GM19099 (cell line): ENCODE measurements around the gene ADRA2B.

Source experiments
- POLR2A ChIP-seq: IDR thresholded peaks from 3 replicates; pipeline ENCODE4 v1.6.1; 2011; ENCODE audit warnings: low read depth; ENCODE audit not compliant: insufficient read length; ENCODE audit errors: extremely low read depth

Gene ADRA2B

DNA sequence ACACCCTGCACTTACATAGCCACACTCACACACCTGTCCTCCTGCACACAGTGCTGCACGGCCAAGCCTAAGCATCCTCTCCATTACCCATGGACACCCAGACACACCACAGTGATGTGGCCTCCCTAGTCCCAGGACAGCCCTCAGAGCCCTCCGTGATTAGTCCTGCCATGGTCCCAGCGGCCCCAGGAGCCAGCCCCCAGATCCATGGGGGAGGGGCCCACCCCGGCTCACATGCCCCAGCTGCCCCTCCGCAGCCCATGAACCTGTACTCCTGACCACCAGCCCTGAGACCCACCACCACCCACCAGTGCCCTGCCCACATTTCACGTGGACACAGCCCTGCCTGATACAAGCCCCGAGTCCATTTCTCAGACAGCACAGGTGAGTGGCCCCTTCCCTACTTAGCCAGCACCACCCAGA, 36.9 kb upstream of the ADRA2B start:
- TF ChIP-seq POLR2A: no peak

DNA sequence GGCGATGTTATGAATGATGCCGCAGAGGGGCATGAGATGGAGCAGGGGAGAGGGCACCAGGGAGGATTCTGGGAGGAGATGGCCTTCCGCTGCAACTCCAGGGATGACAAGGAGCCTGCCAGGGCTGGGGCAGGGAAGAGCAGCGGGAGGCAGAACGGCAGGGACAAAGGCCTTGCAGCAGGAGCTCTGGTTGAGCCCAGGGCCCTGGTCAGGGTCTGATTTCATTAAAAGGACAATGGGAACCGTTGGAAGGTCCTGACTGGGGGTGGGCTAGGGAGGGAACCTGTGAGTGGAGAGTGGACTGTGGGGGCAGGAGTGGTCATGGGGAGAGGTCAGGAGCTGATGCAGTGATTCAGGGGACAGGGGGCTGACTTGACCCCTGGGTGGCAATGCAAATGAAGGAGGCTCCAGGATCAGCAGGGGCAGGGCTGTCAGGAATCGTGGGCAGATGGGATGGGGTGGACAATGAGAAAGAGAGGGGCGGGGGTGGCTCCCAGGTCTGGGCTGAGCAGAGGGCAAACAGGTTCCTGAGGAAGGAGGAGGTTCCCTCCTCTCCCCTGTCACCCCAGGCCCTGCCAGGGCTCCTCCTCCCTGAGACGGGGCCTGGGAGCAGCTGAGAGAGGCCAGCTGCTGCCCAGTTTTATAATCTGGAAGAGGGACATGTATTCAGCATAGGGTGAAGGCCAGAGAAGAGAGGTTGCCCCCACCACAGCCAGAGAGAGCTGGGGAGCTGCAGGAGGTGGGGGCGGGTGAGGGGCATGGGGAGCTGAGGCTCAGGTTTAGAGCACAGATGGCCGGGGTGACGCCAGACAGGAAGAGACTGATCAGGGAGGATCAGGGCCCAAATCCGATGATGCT, 36.2 kb upstream of the ADRA2B start:
- TF ChIP-seq POLR2A: no peak

- TF ChIP-seq POLR2A: no peak
Observed at GRCh38 chr2:96151595-96152303, 35.4 kb upstream of the ADRA2B start.

DNA sequence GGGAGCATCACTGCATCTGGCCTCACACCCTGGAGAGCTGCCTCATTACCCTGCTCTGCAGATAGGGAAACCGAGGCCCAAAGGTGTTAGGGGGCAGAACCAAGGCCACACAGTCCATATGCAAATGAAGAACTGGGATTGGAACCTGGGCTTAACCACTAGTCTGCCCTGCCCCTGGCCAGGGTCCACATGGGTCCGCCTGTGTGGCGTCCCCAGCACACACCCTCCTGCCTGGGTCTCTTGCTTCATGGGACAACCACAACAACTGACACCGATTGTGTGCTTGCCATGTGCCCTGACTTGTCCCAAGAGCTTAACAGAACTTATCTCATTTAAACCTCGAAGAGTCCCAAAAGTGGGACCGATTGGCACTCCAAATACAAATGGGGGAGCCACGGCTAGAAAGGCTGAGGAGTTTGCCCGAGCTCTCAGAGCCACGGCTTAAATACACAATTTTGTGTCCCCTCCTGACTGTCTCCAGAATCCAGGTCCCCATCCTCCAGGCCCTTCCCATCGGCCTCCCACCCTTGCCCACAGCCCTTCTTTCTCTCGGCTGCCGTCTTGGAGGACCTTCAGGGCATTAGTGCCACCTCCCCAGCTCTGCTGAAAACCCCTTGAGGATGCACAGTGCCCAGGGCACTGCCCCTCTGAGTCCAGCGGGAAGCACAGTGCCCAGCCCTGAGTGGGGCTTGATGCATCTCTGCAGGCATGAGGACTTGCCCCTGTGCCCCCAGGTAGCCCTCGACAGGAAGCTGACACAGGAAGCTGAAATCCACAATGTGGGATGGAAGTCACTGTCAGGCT, 34.6 kb upstream of the ADRA2B start:
- TF ChIP-seq POLR2A: no peak

GRCh38 chr2:96150007-96150640, 33.8 kb upstream of the ADRA2B start:
- TF ChIP-seq POLR2A: no peak

DNA sequence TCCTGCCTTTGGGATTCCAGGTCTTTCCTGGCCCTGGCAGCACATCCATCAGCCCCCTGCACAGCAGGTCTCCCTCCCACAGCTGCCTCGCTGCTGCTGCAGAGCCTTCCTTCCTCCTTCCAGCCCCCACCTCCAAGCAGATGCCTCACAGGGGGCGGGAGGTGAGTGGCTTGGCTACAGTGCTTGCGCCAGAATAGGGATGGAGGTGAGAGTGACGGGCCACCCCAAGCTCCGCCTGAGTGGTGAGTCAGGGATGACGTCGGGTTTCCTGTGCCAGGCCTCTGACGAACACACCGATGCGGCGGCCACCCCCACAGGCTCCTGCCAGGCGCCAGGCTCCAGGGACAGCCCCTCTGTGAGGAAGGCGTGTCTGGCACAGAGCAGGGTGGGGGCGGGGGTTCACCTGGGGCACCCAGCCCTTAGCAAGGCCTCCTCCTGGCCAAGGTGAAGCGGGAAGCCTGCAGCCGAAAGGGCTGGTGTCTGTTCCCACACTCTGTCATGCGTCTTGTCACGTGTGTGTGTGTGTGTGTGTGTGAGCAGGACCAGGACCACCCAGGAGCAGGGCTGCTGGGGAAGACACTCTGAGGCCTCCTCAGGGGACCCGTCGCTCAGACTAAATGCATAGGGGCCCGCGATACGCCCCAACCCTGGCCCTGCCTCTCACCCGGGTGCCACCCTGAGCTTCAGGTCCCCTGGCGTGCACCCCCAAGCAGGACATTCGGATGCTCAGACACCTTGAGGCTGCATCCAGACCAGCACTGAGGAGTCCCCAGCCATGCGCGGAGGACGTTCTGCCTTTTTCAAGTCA, 32.2 kb upstream of the ADRA2B start:
- peak; percentile 63 for TF ChIP-seq POLR2A

GRCh38 chr2:96147593-96148201, 31.3 kb upstream of the ADRA2B start:
- TF ChIP-seq POLR2A: no peak

- TF ChIP-seq POLR2A: no peak
Observed at GRCh38 chr2:96146881-96147592, 30.7 kb upstream of the ADRA2B start.

GRCh38 chr2:96146153-96146880, 29.9 kb upstream of the ADRA2B start:
- TF ChIP-seq POLR2A: peak; percentile 66

GRCh38 chr2:96145848-96146152, 29.4 kb upstream of the ADRA2B start:
- no peak for TF ChIP-seq POLR2A

- TF ChIP-seq POLR2A: peak; percentile 100
Observed at GRCh38 chr2:96145036-96145847, 28.9 kb upstream of the ADRA2B start, which contains the start of gene DUSP2. DUSP2 (minus strand) TSS chr2:96145440; CDS start chr2:96145354, 86 bp downstream.
